ENCODE data around the gene ARHGEF10L. TPM values are rescaled to one million over a fixed set of nuclear protein-coding genes. Genes with fewer than 3 reads are reported as not detected.

The ARHGEF10L gene
- total RNA-seq, 1 experiment from 2014 or later = not detected

GRCh38 chr1:17728123-17728712, 188.7 kb downstream of the ARHGEF10L start:
- Histone ChIP-seq H3K4me2 (ENCODE audit: low read depth, low read length, poor library complexity, severe bottlenecking) (no peak overlapping the region), H2AFZ (ENCODE audit: low read length) (no peak overlapping the region)

GRCh38 chr1:17729248-17729647, 189.8 kb downstream of the ARHGEF10L start:
- Histone ChIP-seq H3K4me1 (ENCODE audit: low read length) (no peaks in the 10 kb centered on the region), H3K9ac (ENCODE audit: low read length) (no peak overlapping the region), H3K79me2 (ENCODE audit: low read length) (no peaks in the 10 kb centered on the region), H4K20me1 (ENCODE audit: insufficient read depth, low read depth, low read length) (no peaks in the 10 kb centered on the region), H3K27me3 (ENCODE audit: low read length) (no peaks in the 10 kb centered on the region), H3K27ac (ENCODE audit: low read length) (no peak overlapping the region), H3K9me2 (replicated peaks; ENCODE audit: insufficient read depth, low read length) (no peaks in the 10 kb centered on the region), H2AFZ (ENCODE audit: low read length) (no peak overlapping the region), H3K36me3 (ENCODE audit: insufficient read depth, low read length) (no peaks in the 10 kb centered on the region), H3K4me3 (ENCODE audit: low read length) (no peak overlapping the region), H3K9me3 (ENCODE audit: low read length) (no peaks in the 10 kb centered on the region), H3K4me2 (ENCODE audit: low read depth, low read length, poor library complexity, severe bottlenecking) (no peak overlapping the region)
- no peak for DNase-seq

More at GRCh38 chr1:17728123-17728712, 188.7 kb downstream of the ARHGEF10L start:
- Histone ChIP-seq H3K36me3 (ENCODE audit: insufficient read depth, low read length) (no peaks in the 10 kb centered on the region), H3K9me2 (replicated peaks; ENCODE audit: insufficient read depth, low read length) (no peaks in the 10 kb centered on the region), H3K9ac (ENCODE audit: low read length) (no peak overlapping the region), H3K27ac (ENCODE audit: low read length) (no peak overlapping the region), H3K9me3 (ENCODE audit: low read length) (no peaks in the 10 kb centered on the region), H4K20me1 (ENCODE audit: insufficient read depth, low read depth, low read length) (no peaks in the 10 kb centered on the region), H3K27me3 (ENCODE audit: low read length) (no peaks in the 10 kb centered on the region), H3K4me3 (ENCODE audit: low read length) (no peak overlapping the region), H3K4me1 (ENCODE audit: low read length) (no peaks in the 10 kb centered on the region), H3K79me2 (ENCODE audit: low read length) (no peaks in the 10 kb centered on the region)
- no peak for DNase-seq

- Histone ChIP-seq H3K9ac (ENCODE audit: low read length) (no peak overlapping the region), H3K4me1 (ENCODE audit: low read length) (no peaks in the 10 kb centered on the region), H3K4me2 (ENCODE audit: low read depth, low read length, poor library complexity, severe bottlenecking) (no peak overlapping the region), H4K20me1 (ENCODE audit: insufficient read depth, low read depth, low read length) (no peaks in the 10 kb centered on the region), H2AFZ (ENCODE audit: low read length) (no peak overlapping the region), H3K9me3 (ENCODE audit: low read length) (no peaks in the 10 kb centered on the region), H3K27me3 (ENCODE audit: low read length) (no peaks in the 10 kb centered on the region), H3K9me2 (replicated peaks; ENCODE audit: insufficient read depth, low read length) (no peaks in the 10 kb centered on the region), H3K79me2 (ENCODE audit: low read length) (no peaks in the 10 kb centered on the region), H3K27ac (ENCODE audit: low read length) (no peak overlapping the region), H3K4me3 (ENCODE audit: low read length) (no peak overlapping the region), H3K36me3 (ENCODE audit: insufficient read depth, low read length) (no peaks in the 10 kb centered on the region)
- DNase-seq = no peak
Measured at GRCh38 chr1:17729909-17730308, 190.4 kb downstream of the ARHGEF10L start.

- H3K79me2 ChIP-seq (ENCODE audit: low read length) = no peaks in the 10 kb centered on the region
- no peaks in the 10 kb centered on the region for H3K9me3 ChIP-seq (ENCODE audit: low read length)
- H2AFZ ChIP-seq (ENCODE audit: low read length) = no peak overlapping the region
- no peak for DNase-seq
- H3K4me2 ChIP-seq (ENCODE audit: low read depth, low read length, poor library complexity, severe bottlenecking) = no peak overlapping the region
- H3K4me1 ChIP-seq (ENCODE audit: low read length) = no peaks in the 10 kb centered on the region
- H3K9ac ChIP-seq (ENCODE audit: low read length) = no peak overlapping the region
- H3K9me2 ChIP-seq (replicated peaks; ENCODE audit: insufficient read depth, low read length) = no peaks in the 10 kb centered on the region
- H3K27me3 ChIP-seq (ENCODE audit: low read length) = no peaks in the 10 kb centered on the region
- no peak overlapping the region for H3K4me3 ChIP-seq (ENCODE audit: low read length)
- H4K20me1 ChIP-seq (ENCODE audit: insufficient read depth, low read depth, low read length) = no peaks in the 10 kb centered on the region
- H3K27ac ChIP-seq (ENCODE audit: low read length) = no peak overlapping the region
- H3K36me3 ChIP-seq (ENCODE audit: insufficient read depth, low read length) = no peaks in the 10 kb centered on the region
Measured at GRCh38 chr1:17731460-17731859, 192.0 kb downstream of the ARHGEF10L start.

- H4K20me1 ChIP-seq (ENCODE audit: insufficient read depth, low read depth, low read length) = no peaks in the 10 kb centered on the region
- no peaks in the 10 kb centered on the region for H3K4me1 ChIP-seq (ENCODE audit: low read length)
- no peaks in the 10 kb centered on the region for H3K79me2 ChIP-seq (ENCODE audit: low read length)
- no peaks in the 10 kb centered on the region for H3K36me3 ChIP-seq (ENCODE audit: insufficient read depth, low read length)
- H3K9me3 ChIP-seq (ENCODE audit: low read length) = no peaks in the 10 kb centered on the region
- H3K4me3 ChIP-seq (ENCODE audit: low read length) = no peak overlapping the region
- no peaks in the 10 kb centered on the region for H3K9me2 ChIP-seq (replicated peaks; ENCODE audit: insufficient read depth, low read length)
- H3K27ac ChIP-seq (ENCODE audit: low read length) = no peak overlapping the region
- no peak overlapping the region for H2AFZ ChIP-seq (ENCODE audit: low read length)
- H3K27me3 ChIP-seq (ENCODE audit: low read length) = no peaks in the 10 kb centered on the region
- no peak for DNase-seq
- H3K9ac ChIP-seq (ENCODE audit: low read length) = no peak overlapping the region
- no peak overlapping the region for H3K4me2 ChIP-seq (ENCODE audit: low read depth, low read length, poor library complexity, severe bottlenecking)
Measured at GRCh38 chr1:17732475-17732874, 193.0 kb downstream of the ARHGEF10L start.

GRCh38 chr1:17733661-17734060, 194.2 kb downstream of the ARHGEF10L start:
- Histone ChIP-seq H4K20me1 (ENCODE audit: insufficient read depth, low read depth, low read length) (no peaks in the 10 kb centered on the region), H3K9me2 (replicated peaks; ENCODE audit: insufficient read depth, low read length) (no peaks in the 10 kb centered on the region), H3K4me3 (ENCODE audit: low read length) (no peak overlapping the region), H3K27me3 (ENCODE audit: low read length) (no peaks in the 10 kb centered on the region), H3K79me2 (ENCODE audit: low read length) (no peaks in the 10 kb centered on the region), H2AFZ (ENCODE audit: low read length) (no peak overlapping the region), H3K9me3 (ENCODE audit: low read length) (no peaks in the 10 kb centered on the region), H3K4me2 (ENCODE audit: low read depth, low read length, poor library complexity, severe bottlenecking) (no peak overlapping the region), H3K36me3 (ENCODE audit: insufficient read depth, low read length) (no peaks in the 10 kb centered on the region), H3K9ac (ENCODE audit: low read length) (no peak overlapping the region), H3K4me1 (ENCODE audit: low read length) (no peaks in the 10 kb centered on the region), H3K27ac (ENCODE audit: low read length) (no peak overlapping the region)
- DNase-seq = no peak

- H3K4me2 ChIP-seq (ENCODE audit: low read depth, low read length, poor library complexity, severe bottlenecking) = no peak overlapping the region
- no peak overlapping the region for H3K4me3 ChIP-seq (ENCODE audit: low read length)
- H3K9me2 ChIP-seq (replicated peaks; ENCODE audit: insufficient read depth, low read length) = no peaks in the 10 kb centered on the region
- H3K9me3 ChIP-seq (ENCODE audit: low read length) = no peaks in the 10 kb centered on the region
- H3K79me2 ChIP-seq (ENCODE audit: low read length) = no peaks in the 10 kb centered on the region
- no peak overlapping the region for H3K9ac ChIP-seq (ENCODE audit: low read length)
- no peaks in the 10 kb centered on the region for H4K20me1 ChIP-seq (ENCODE audit: insufficient read depth, low read depth, low read length)
- no peaks in the 10 kb centered on the region for H3K4me1 ChIP-seq (ENCODE audit: low read length)
- no peak for DNase-seq
- no peaks in the 10 kb centered on the region for H3K27me3 ChIP-seq (ENCODE audit: low read length)
- no peaks in the 10 kb centered on the region for H3K36me3 ChIP-seq (ENCODE audit: insufficient read depth, low read length)
- no peak overlapping the region for H3K27ac ChIP-seq (ENCODE audit: low read length)
- H2AFZ ChIP-seq (ENCODE audit: low read length) = no peak overlapping the region
Measured at GRCh38 chr1:17734609-17735008, 195.1 kb downstream of the ARHGEF10L start.

GRCh38 chr1:17735348-17735747, 195.8 kb downstream of the ARHGEF10L start:
- no peak for DNase-seq
- Histone ChIP-seq H3K9me3 (ENCODE audit: low read length) (no peaks in the 10 kb centered on the region), H3K36me3 (ENCODE audit: insufficient read depth, low read length) (no peaks in the 10 kb centered on the region), H3K9ac (ENCODE audit: low read length) (no peak overlapping the region), H3K27me3 (ENCODE audit: low read length) (no peaks in the 10 kb centered on the region), H3K4me2 (ENCODE audit: low read depth, low read length, poor library complexity, severe bottlenecking) (no peak overlapping the region), H3K79me2 (ENCODE audit: low read length) (no peaks in the 10 kb centered on the region), H3K27ac (ENCODE audit: low read length) (no peak overlapping the region), H2AFZ (ENCODE audit: low read length) (no peak overlapping the region), H3K9me2 (replicated peaks; ENCODE audit: insufficient read depth, low read length) (no peaks in the 10 kb centered on the region), H3K4me3 (ENCODE audit: low read length) (no peak overlapping the region), H4K20me1 (ENCODE audit: insufficient read depth, low read depth, low read length) (no peaks in the 10 kb centered on the region), H3K4me1 (ENCODE audit: low read length) (no peaks in the 10 kb centered on the region)

GRCh38 chr1:17735793-17736192, 196.3 kb downstream of the ARHGEF10L start:
- Histone ChIP-seq H3K4me3 (ENCODE audit: low read length) (no peak overlapping the region), H3K27me3 (ENCODE audit: low read length) (no peaks in the 10 kb centered on the region), H3K36me3 (ENCODE audit: insufficient read depth, low read length) (no peaks in the 10 kb centered on the region), H3K9me3 (ENCODE audit: low read length) (no peaks in the 10 kb centered on the region), H3K79me2 (ENCODE audit: low read length) (no peaks in the 10 kb centered on the region), H3K4me1 (ENCODE audit: low read length) (no peaks in the 10 kb centered on the region), H4K20me1 (ENCODE audit: insufficient read depth, low read depth, low read length) (no peaks in the 10 kb centered on the region), H3K27ac (ENCODE audit: low read length) (no peak overlapping the region), H3K4me2 (ENCODE audit: low read depth, low read length, poor library complexity, severe bottlenecking) (no peak overlapping the region), H3K9me2 (replicated peaks; ENCODE audit: insufficient read depth, low read length) (no peaks in the 10 kb centered on the region), H3K9ac (ENCODE audit: low read length) (no peak overlapping the region), H2AFZ (ENCODE audit: low read length) (no peak overlapping the region)
- no peak for DNase-seq
